Activated CD4-positive, CD25-positive, alpha-beta regulatory T cell treated with anti-CD3 and anti-CD28 coated beads, Interleukin-2, amount 50 U/mL, for 16 hours (primary cell): Measurements from ENCODE around the gene CBFA2T3.
"Not testable (repeated sequence)": the region's sequence is repeated elsewhere in the genome, so short reads cannot be mapped to it uniquely, and the experiment has no call there.

Source experiments
- DNase-seq: peaks from one replicate; pipeline ENCODE4 v3.0.0-alpha.2; 2020; ENCODE audit warnings: low read depth, low spot score

The CBFA2T3 gene

DNA sequence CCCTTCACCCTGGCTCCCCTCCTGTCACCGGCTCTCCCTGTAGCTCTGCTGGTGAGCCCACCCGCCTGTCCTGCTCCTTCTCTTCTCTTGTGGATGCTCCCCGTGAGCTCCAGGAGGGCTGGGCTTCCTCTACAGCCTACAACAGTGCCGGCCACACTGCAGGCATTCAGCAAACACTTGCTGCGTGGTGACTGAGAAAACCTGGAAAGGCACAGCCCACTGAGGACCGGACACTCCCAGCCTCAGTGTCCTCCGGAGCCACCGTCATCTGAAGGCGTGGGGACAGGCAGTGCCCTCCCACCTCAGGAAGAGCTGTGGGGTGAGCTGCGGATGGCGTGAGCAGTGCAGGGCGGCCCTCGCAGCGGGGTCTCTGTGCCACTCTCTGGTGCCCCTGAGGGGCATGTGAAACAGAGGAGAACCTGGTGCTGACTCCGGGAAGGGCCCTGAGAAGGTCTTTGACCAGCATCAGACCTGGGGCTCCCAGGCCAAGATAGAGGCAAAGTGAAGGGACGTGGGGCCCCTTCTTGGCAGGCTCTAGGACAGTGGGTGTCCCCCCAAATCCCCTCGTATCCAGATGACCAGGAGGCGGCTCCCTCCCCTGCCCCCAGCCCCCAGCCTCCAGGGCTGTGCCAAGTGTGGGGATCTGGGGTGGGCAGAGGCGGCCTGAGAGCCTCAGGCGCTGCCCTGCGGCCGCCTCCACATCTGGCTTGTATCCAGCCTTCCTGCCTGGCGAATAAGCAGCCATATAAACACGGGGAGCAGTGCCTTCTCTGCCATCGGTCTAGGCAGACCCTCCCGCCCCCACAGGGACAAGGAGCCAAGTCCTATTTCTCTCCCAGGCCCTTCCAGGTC, 66.5 kb downstream of the CBFA2T3 start:
- no peak for DNase-seq

DNA sequence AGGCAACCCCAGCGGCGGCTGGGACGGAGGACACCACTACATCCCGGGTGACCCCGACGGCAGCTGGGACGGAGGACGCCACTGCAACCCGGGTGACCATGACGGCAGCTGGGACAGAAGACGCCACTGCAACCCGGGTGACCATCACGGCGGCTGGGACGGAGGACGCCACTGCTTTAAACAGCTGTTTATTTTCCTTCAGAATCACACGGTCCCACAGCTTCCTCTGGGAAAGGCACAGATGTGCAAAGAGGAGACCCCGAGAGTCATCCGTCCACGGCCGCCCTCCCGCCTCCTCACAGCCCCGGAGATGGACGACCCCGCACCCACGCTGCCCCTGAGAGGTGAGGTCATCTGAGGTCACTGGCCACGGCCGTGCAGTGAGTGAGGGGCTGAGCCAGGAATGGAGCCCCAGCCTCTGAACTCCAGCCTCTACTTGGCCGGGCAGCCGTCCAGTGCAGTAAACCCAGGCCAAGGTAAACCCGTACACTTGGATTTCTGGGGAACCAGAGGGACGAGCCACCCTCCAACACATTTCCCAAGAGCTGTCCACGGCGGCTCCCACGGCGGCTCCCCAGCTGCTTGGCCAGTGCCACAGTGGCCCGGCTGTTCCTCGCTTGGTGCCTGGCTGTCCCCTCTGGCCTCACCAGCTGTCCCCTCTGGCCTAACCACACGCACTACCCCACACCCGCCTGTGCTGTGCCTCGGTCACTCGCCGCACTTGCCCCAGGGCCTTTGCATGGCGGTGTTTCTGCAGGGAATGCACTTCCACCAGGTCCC, 67.4 kb downstream of the CBFA2T3 start:
- no peak for DNase-seq

DNA sequence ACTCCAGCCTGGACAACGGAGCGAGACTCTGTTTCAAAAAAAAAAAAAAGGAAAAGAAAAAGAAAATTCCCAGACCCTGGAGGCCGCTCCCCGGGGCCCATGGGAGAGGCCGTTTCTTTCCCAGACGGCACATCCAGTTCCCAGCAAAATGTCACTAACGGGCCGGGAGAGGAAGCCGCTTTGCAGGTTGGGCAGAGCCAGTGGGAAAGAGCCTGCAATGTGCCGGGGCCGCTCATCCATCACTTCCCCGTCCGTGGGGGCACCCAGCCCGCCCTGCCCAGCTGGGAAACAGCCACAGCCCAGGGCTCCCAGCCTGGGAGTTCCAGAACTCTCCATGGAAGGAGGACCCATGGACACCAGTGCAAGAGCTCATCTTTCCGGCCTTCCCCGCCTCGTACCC, 68.7 kb downstream of the CBFA2T3 start:
- no peak for DNase-seq

DNA sequence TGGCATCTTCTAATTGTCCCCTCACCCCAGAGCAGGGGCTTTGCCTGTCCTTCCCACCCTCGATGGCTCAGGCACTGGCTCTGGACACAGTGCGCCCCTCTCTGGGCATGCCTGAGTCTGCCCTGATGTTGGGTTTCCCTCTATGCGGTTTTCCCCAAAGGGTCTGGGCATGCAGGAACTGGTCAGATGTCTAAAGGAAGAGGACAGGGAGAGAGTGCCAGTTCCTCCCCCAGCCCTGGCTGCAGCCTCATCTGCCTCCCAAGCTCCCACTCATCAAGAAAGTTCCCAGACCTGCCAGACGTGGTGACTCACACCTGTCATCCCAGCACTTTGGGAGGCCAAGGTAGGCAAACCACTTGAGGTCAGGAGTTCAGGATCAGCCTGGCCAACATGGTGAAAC, 69.2 kb downstream of the CBFA2T3 start:
- DNase-seq, result no peak

DNA sequence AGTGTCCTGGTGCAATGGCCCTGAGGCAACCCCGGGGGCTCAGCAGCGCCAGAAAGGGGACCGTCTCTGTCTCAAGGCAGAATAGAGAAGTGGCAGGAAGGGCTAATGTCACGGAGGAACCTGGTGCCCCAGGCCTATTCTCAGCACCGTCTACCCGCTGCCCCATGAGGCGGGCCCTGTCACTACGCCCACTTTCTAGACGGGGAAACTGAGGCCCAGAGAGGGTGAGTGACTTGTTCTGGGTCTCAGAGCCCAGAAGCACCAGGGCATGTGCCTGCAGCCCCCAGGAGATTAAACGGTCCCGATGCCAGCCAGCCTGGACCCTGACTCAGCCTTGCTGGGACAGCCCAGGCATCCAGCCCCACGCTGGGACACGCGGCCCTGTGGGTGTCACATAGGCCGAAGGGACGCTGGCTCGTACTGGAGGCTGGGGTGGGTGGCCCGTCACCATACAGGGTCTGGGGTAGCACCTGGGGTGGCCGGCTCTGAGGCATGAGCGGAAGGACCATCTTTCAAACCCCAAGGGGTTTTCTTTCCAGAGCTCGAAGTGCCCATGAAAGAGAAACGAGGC, 70.4 kb downstream of the CBFA2T3 start:
- no peak for DNase-seq

DNA sequence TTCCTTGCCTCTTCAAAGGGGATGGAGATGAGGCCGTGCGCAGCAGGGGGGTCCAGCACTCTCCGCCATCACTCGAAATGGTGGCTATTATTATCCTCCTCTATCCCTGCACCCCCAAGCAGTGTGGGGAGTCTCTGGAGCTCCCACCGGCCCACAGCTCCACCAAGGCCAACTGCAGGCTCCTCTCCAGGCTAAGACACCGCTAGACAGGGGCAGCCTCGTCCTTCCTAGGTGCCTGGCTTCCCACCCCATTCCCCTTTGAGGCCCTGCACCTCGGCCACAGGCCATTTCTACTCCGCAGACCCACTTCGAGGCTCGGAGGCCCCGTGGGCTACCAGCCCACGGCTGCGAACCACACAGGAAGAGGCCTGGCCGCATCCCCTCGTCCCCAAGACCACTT, 71.0 kb downstream of the CBFA2T3 start:
- DNase-seq, result no peak

DNA sequence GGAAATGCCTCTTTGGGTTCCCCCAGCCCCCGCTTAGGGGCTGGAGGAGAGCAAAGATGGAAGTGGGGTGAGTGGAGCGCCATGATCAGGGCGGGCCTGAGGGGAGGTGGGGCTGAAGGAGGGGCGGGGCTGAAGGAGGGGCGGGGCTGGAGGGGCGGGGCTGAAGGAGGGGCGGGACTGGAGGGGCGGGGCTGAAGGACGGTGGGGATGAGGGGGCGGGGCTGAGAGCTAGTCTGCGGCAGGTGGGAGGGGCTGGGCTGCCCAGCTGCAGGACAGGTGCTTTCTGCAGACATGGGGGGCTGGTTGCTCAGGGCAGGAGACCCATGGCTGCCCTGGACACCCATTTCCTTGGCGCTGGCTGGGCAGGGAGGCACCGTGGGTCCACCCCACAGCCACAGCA, 71.4 kb downstream of the CBFA2T3 start:
- no peak for DNase-seq

DNA sequence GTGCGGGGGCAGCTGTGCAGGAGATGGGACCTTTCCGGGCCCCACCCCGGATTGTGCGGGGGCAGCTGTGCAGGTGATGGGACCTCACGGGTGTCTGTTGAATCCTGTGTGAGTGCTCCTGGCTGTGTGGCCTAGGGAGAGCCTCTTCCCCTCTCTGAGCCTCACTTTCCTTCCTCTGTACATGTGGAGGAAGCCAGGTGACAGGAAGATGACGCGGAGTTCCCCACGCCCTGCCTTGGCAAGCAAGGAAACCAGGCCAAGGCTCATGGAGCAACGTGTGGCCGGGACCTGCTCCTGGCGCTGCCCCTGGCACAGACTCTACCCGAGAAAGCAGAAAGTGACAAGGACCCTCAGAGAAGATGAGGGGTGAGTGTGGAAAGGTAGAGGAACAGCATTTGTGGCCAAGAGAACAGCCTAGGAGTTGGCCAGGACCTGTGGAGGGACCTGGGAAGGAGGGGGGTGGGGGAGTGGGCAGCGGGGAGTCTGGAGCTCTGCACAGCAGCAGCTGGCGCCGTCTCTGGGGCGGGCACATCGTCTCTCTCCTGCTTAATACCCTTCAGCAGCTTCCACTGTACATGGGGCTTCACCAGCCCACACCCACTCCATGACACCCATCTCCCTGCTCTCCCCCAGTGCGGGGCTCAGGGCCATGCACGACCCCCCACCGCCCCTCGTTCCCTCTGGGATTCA, 72.2 kb downstream of the CBFA2T3 start:
- no peak for DNase-seq

DNA sequence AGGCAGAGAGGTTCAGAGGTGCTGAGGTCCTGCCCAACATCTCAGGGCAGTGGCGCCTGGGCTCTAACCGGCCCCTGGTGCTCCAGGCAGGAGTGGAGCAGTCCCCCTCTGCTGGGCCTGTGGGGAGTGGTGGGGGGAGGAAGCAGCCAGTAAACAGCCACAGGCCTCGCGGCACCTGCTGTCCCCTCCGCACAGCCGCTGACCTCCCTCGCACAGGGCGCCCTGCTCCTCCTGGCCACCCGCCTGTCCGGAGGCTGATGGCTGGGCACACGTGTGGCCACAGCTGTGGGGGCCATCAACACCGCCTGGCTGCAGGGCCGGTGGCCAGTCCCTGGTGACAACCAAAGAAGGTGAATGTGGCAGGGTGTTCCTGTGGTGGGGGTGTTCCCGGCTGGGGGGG, 73.7 kb downstream of the CBFA2T3 start:
- no peak for DNase-seq

DNA sequence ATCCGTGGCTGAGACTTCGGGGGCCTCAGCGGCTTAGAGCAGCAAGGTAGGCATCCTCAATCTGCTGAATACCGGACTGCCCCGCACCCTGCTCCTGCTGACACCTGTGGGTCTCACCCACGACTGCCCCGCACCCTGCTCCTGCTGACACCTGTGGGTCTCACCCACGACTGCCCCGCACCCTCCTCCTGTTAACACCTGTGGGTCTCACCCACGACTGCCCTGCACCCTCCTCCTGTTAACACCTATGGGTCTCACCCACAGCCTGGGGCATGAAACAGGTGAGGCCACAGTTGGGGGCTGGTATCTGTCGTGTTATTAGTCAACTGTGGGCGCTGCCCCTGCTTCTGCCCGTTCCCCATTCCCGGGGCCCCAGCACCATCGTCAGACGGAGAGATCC, 74.3 kb downstream of the CBFA2T3 start:
- no peak for DNase-seq

DNA sequence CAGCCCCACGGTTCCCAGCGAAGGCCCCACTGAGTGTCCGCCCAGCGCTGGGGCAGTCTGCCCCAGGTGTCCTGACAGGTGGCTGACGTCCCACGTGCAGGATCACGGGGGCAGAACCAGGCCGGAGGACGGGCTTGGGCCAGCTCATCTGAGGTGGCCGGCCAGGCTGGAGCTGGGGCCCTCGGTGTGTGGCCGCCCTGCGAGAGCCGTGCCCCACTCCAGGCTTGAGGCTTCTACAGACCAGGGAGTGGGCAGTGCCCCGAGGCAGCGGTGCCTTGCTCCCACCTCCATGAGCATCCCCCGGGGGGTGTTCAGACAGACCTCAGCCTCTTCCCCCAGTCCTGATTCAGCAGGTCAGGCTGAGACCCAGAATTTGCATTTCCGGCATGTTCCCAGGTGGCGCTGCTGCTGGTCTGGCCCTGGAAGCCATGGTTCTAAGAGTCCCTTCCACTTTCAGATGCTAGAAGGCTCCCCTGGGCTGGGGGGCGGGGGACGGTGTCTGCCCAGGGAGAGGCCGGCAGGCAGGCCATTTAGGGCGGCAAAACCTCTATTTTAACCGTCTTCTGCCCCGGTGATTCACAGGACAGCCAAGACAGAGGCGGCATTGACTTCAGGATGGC, 75.2 kb downstream of the CBFA2T3 start:
- DNase-seq, result no peak

DNA sequence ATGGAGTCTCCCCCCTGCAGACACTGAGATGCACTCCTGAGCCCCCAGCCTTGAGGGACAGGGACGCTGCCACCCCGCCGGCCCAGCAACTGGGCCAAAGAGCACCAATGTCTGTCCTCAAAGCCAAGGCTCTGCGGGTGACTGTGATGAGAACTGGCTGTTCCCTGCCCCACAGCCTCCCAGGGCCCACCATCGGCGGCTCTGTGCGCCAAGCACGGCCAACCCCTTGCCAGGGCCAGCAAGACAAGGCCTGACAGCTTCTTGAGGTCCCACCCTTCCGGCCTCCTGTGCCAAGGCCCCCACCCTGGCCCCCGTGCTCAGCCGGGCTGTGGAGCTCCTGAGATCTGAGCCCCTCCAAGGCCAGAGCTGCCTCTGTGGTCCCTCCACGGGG, 76.3 kb downstream of the CBFA2T3 start:
- DNase-seq, result no peak

DNA sequence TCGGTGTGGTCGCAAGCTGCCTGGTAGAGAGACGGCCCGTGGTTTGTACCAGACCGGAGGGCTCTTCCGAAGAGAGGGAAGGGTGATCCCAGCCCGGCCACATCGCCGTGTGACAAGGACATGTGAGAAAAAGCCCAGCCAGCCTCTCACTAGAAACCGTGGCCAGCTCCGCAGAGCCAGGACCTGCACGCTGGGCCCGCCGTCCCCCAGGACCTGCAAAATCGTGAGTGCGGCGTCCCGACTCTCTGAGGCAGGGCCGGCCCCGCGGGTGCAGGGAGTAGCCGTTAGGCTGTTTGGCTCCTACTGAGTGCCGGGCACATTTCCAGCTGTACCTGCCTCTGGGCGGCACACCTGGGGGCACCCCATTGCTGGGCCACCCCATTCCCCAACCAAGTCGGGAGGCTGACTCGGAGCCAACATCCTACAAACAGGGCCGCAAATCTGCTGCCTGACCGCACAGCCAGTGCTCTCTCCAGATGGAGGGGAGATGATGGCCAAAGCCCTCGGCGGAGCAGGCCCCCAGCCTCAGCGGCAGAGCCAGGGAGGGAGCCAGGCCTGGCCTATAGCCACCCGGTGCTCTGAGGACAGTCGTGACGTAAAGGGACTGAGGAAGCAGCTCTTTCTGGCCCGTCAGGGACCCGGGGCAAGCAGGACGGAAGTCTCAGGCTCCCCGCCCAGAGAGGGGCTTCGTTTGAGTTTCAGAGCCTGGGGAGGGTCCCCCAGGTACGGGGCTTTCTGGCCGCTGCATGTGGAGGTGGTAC, 76.9 kb downstream of the CBFA2T3 start:
- no peak for DNase-seq

DNA sequence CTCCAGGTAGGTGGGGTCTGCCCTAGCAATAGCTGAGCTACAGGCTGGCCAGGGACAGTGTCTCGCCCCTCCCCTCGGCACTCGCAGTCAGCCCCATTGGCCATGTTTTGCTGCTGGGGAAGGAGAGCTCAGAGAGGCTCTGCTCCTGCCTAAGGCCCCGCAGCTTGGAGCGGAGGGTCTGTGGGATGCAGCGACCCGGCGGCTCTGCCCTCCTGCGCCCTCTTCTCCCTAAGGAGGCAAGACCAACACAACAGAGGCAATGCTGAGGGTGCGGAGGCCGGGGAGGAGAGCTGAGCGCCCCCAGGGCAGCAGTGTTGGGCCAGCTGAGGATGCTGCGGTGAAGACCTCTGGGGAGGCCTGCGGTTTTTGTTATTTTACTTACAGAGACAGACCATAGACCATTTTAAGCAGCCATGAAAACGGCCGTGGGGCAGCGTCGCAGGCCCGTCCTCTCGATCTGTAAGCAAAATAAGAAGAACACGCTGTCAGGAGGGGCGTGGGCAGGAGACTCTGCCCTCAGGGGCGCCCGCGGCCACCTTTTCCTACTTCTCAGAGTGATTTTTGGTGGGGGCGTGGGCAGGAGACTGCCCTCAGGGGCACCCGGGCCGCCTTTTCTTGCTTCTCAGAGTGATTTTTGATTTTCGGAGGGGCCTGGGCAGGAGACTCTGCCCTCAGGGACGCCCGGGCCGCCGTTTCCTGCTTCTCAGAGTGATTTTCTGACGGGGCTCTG, 79.1 kb downstream of the CBFA2T3 start:
- no peak for DNase-seq

DNA sequence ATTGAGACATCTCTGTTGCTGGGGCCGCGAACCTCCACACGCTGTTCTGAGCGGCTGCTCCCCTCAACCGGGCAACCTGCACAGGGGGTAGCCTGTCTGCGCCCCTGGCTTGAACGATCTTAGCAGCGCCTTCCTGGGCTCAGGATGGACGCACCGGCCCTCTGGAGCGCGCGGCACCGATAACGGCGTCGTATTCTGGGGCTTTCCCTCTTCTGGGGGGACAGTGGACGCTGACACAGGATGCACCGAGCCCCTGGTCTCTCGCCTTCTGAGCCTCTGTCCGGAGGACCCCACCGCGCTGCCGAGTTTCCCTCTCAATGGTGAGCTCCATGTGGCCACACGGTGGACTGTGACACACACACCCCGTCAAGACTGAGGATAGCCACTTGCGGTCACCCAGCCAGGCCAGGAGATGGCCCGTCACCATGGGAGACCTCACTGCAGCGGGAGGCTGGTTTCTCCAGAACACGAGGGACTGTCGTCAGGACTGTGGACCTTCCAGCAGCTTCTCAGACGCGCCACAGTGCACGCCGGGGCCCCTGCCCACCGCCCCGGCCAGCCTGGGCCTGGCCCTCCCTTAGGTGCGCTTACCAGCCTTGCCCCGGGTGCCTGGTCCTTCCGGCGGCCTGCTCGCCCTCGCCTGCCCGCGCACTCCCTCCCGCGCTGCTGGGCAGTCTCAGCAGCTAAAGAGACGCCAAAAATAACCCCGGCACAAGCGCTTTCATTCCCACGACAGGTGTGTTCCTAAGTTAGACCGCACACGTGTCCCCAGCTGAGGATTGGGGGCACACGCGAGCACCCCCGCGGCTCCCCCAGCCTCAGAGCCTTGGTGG, 80.6 kb downstream of the CBFA2T3 start:
- no peak for DNase-seq

DNA sequence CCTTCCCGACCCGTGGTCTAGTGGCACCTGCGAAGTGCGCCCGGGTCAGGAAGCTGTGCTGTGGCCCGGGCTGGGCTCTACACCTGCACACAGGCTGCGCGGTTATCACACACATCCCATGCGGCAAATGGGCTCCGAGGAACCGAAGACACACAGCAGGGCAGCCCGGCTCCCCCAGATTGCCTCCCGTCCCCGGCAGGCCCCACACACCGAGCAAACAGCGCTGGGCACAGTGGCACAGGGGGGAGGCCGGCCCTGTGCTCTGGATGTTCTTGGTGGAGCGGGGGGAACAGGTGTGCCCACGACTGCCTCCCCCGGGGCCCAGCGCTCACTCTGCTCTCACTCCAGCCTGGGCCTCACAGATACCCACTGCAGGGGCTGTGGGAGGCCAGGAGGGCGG, 81.7 kb downstream of the CBFA2T3 start:
- DNase-seq, result no peak

DNA sequence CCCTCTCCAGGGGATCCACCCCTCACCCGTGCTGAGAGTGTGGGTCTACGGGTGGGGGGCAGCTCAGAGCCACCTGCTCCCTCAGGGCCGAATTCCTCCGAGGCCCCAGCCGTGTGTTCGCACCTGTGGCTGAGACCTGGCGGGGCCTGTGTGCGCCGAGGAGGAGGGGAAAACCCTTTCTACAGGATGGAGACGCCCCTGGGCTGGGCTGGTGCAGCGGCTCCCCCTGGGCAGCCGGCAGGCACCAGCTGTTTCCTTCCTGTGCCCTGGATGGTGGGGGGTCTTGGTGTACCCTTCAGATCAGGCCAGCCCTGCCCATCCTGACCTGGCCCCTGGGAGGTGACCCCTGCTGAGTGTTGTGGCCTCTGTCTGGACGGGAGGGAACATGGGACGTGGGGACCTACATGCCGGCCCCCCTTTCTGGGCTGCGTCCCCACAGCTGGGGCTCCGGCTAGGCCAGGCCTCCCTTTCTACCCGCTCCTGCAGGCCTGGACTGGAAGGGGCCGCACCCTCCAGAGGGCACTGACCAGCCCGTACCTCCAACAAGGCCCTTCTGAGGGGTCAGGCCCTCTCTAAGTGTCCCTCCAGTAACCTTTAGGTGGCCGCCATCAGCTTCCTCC, 82.2 kb downstream of the CBFA2T3 start:
- DNase-seq, result no peak

DNA sequence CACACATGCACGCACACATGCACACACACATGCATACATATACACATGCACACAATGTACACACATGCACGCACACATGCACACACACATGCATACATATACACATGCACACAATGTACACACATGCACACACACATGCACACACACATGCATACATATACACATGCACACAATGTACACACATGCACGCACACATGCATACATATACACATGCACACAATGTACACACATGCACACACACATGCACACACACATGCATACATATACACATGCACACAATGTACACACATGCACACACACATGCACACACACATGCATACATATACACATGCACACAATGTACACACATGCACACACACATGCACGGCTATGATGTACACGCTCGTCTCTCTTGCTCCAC, 82.7 kb downstream of the CBFA2T3 start:
- not testable (repeated sequence) for DNase-seq
